ENCODE data around the gene RNF207. TPM values are rescaled to one million over a fixed set of nuclear protein-coding genes. Genes with fewer than 3 reads are reported as not detected.

The RNF207 gene
- total and polyA plus RNA-seq, 2 donors (not counting 3 experiments of a cell fraction or from before 2014, with no cell fraction given), result 3.2 to 8.2 TPM

- no peaks in the 10 kb centered on the region for H3K9me1 ChIP-seq (replicated peaks; ENCODE audit: control insufficient read depth, extremely low read depth, insufficient read depth, low read length)
- peak overlapping the region; percentile 51 for H3K4me2 ChIP-seq (ENCODE audit: insufficient read depth, low read length)
- no peaks in the 10 kb centered on the region for H4K20me1 ChIP-seq (replicated peaks; ENCODE audit: control insufficient read depth, extremely low read depth, insufficient read depth, low read length)
- H3K4me3 ChIP-seq (replicated peaks in 1 of 3; ENCODE audit: insufficient read depth in 1 of 3, low read depth in 1 of 3, low read length in 3 of 3), result peak overlapping the region in 2 of 3 experiments; percentile 8 to 47
- H3K27me3 ChIP-seq (ENCODE audit: control insufficient read depth in 2 of 2, insufficient read depth in 2 of 2, low read length in 2 of 2), result no peaks in the 10 kb centered on the region
- H3K36me3 ChIP-seq (ENCODE audit: control insufficient read depth in 2 of 2, extremely low read depth in 1 of 2, insufficient read depth in 2 of 2, low read length in 2 of 2), result peaks cover 3 to 6% of the 10 kb centered on the region in 2 experiments
- ChIA-PET CTCF (interaction anchor here (1.2 to 2.0 kb wide), 5 partner anchors 15 to 91 kb away, joined by 3 to 6 read pairs (median 5); partner anchors contain the start of gene ICMT), POLR2A (interaction anchor here (0.6 kb wide), 1 partner anchor 575 kb away, joined by 9 read pairs; no protein-coding TSS in a partner anchor)
- H3K9ac ChIP-seq (replicated peaks; ENCODE audit: extremely low read depth, insufficient read depth, low read length), result peak overlapping the region; percentile 59
- dilution Hi-C loops (cut with MboI; ENCODE audit: extremely low pct_ligation_motif_present, low sequenced_read_pairs) (no loop called here), intact Hi-C loops (cut with micrococcal nuclease) (no loop called here)
- peak overlapping the region; percentile 92 for H2AFZ ChIP-seq (ENCODE audit: low read depth, low read length)
- no peak for FAIRE-seq
- no TSS peak for BruUV-seq (replicated peaks)
- H3K79me2 ChIP-seq (ENCODE audit: control insufficient read depth, insufficient read depth, low read length), result peaks cover 38% of the 10 kb centered on the region
- TF ChIP-seq POLR2A (IDR thresholded peaks at IDR 0.05; ENCODE audit: low read depth, low read length), result no peak
- no peak for TF ChIP-seq EZH2 (IDR thresholded peaks at IDR 0.05; ENCODE audit: borderline replicate concordance, low read depth, low read length, severe bottlenecking)
- peak overlapping the region; percentile 66 for H3K27ac ChIP-seq (ENCODE audit: insufficient read depth, low read depth, low read length)
- H3K9me3 ChIP-seq (replicated peaks; ENCODE audit: control insufficient read depth, insufficient read depth, low read length), result no peaks in the 10 kb centered on the region
- H3K4me1 ChIP-seq (ENCODE audit: control insufficient read depth, extremely low read depth, insufficient read depth, low read length), result peaks cover 22% of the 10 kb centered on the region
- DNase-seq (ENCODE audit: low read depth, low spot score), result no peak
Measured at GRCh38 chr1:6200188-6200809, 5.6 kb upstream of the RNF207 start.

GRCh38 chr1:6202256-6202655 lies 3.7 kb upstream of the RNF207 start:
- BruUV-seq (replicated peaks), result no TSS peak
- no peak for FAIRE-seq
- Histone ChIP-seq H3K9me1 (replicated peaks; ENCODE audit: control insufficient read depth, extremely low read depth, insufficient read depth, low read length) (no peaks in the 10 kb centered on the region), H3K27ac (ENCODE audit: insufficient read depth, low read depth, low read length) (no peak overlapping the region), H2AFZ (ENCODE audit: low read depth, low read length) (no peak overlapping the region), H3K36me3 (ENCODE audit: control insufficient read depth in 2 of 2, extremely low read depth in 1 of 2, insufficient read depth in 2 of 2, low read length in 2 of 2) (no peaks in the 10 kb centered on the region), H3K9me3 (replicated peaks; ENCODE audit: control insufficient read depth, insufficient read depth, low read length) (no peaks in the 10 kb centered on the region), H3K27me3 (ENCODE audit: control insufficient read depth in 2 of 2, insufficient read depth in 2 of 2, low read length in 2 of 2) (peaks cover 6 to 9% of the 10 kb centered on the region in 2 experiments), H3K9ac (replicated peaks; ENCODE audit: extremely low read depth, insufficient read depth, low read length) (no peak overlapping the region), H3K4me2 (ENCODE audit: insufficient read depth, low read length) (no peak overlapping the region), H3K79me2 (ENCODE audit: control insufficient read depth, insufficient read depth, low read length) (peaks cover 21% of the 10 kb centered on the region), H3K4me3 (replicated peaks in 1 of 3; ENCODE audit: insufficient read depth in 1 of 3, low read depth in 1 of 3, low read length in 3 of 3) (no peak overlapping the region), H4K20me1 (replicated peaks; ENCODE audit: control insufficient read depth, extremely low read depth, insufficient read depth, low read length) (no peaks in the 10 kb centered on the region), H3K4me1 (ENCODE audit: control insufficient read depth, extremely low read depth, insufficient read depth, low read length) (peaks cover 32% of the 10 kb centered on the region)
- POLR2A ChIA-PET, result interaction anchor here (0.5 to 0.6 kb wide), 2 partner anchors 340 to 1606 kb away, joined by 4 to 5 read pairs; no protein-coding TSS in a partner anchor
- no peak for TF ChIP-seq MYC (IDR thresholded peaks at IDR 0.05; ENCODE audit: low read depth, low read length)
- TF ChIP-seq JUN (IDR thresholded peaks at IDR 0.05; ENCODE audit: borderline replicate concordance, insufficient read depth, insufficient read length, low read depth), result no peak
- no peak for TF ChIP-seq POLR2A (IDR thresholded peaks at IDR 0.05; ENCODE audit: low read depth, low read length)
- no peak for TF ChIP-seq GATA2 (IDR thresholded peaks at IDR 0.05; ENCODE audit: insufficient read depth, insufficient read length, low read depth, low read length)
- TF ChIP-seq, protein P1, sequence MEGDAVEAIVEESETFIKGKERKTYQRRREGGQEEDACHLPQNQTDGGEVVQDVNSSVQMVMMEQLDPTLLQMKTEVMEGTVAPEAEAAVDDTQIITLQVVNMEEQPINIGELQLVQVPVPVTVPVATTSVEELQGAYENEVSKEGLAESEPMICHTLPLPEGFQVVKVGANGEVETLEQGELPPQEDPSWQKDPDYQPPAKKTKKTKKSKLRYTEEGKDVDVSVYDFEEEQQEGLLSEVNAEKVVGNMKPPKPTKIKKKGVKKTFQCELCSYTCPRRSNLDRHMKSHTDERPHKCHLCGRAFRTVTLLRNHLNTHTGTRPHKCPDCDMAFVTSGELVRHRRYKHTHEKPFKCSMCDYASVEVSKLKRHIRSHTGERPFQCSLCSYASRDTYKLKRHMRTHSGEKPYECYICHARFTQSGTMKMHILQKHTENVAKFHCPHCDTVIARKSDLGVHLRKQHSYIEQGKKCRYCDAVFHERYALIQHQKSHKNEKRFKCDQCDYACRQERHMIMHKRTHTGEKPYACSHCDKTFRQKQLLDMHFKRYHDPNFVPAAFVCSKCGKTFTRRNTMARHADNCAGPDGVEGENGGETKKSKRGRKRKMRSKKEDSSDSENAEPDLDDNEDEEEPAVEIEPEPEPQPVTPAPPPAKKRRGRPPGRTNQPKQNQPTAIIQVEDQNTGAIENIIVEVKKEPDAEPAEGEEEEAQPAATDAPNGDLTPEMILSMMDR (IDR thresholded peaks at IDR 0.05; ENCODE audit: extremely low read depth in 1 of 2, insufficient read depth in 1 of 2, low read depth in 1 of 2, low read length in 2 of 2), result no peak
- no peak for TF ChIP-seq FOS (IDR thresholded peaks at IDR 0.05; ENCODE audit: borderline replicate concordance, insufficient read depth, low read length)
- intact Hi-C loops (cut with micrococcal nuclease), result no loop called here
- DNase-seq (ENCODE audit: low read depth, low spot score), result no peak
- dilution Hi-C loops (cut with MboI; ENCODE audit: extremely low pct_ligation_motif_present, low sequenced_read_pairs), result no loop called here
- CTCF ChIA-PET, result interaction anchor here (0.6 to 1.4 kb wide), 4 partner anchors 43 to 150 kb away, joined by 3 read pairs; no protein-coding TSS in a partner anchor

Data from endothelial cell of umbilical vein (primary cell).